ENCODE measurements around the gene FGF23.

Gene FGF23

DNA sequence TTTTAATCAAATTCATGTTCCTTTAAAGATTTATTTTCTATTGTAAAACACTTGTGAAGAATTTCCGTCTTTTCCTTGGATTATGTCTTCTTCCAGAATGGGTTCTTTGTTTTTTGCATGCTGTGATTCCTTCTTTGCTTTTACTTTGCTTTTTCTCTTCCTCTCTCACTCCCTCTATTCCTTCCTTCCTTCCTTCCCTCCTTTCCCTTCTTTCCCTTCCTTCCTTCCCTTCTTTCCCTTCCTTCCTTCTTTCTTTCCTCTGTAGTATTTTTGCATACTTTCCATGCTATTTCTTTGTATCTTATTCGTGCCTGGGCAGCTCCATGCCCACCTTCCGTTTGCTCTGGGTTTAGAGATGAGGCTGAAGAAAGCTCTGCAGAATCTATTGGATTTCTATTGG lies 21.6 kb upstream of the FGF23 start:
- TF ChIP-seq ZNF274 (IDR thresholded peaks at IDR 0.05; ENCODE audit: low read depth, low read length): no peak
- H3K4me3 ChIP-seq (ENCODE audit: low read length): no peak overlapping the region

DNA sequence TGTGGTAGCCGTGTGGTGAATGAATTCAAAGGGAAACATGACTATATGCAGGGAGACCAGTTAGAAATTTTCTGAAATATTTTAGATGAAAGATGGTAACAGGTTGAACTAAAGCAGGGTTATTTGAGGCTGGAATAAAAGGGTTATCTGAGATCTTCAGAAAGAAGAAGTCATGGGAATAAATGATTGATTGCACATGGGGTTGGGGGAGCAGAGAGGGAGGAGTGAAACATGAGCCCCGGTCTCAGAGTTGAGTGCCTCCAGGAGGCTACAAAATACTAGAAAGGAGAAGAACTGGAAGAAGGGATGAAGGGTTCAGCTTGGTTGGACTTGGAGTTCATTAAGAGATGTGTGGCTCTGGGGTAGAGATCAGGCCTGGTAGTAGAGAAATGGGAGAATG lies 16.3 kb upstream of the FGF23 start:
- TF ChIP-seq ZNF274 (IDR thresholded peaks at IDR 0.05; ENCODE audit: low read depth, low read length): no peak
- H3K4me3 ChIP-seq (ENCODE audit: low read length): no peak overlapping the region

DNA sequence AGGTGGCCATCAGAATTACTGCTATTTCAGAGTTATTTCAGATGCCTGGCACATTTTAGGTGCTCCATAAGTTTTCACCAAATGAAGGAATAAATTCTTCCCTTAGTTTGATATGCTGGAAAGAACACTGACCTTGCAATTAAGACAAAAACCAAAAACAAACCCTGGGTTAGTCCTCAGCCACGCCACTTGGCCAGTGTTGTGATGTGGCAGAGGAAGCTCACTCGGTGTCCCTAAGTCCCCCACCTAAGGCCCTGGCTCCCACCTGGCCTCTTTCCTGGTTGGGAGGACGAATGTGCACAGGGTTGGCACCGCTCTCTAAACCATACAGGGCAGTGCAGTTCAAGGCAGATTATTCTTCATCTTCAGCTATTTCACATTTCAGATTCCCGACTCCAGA lies 13.7 kb upstream of the FGF23 start:
- no peak for TF ChIP-seq ZNF274 (IDR thresholded peaks at IDR 0.05; ENCODE audit: low read depth, low read length)
- no peak overlapping the region for H3K4me3 ChIP-seq (ENCODE audit: low read length)

DNA sequence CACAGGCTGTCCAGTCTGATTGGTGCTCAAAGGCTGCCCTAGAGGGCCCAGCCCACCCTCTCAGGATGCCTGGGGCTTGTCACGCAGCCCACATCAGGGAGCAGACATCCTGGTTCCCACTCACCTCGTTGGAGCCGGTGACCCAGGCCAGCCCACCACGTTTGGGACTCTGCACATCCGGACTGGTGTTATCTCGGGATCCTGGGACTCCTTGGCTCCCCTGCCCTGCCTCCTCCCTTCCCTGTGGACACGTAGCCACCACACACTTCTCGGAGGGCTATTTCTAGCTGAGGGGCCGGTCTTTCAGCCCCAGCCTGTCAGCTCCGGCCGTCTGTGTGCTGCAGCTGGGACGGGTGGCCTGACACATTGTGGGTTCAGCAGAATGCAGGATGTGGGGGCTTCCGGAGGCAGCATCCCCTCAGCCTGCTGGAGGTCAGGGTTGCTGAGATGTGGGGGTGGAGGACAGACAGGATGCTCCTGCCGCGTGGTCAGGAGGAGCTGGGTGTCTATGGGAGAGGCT lies 12.8 kb upstream of the FGF23 start:
- no peak overlapping the region for H3K4me3 ChIP-seq (ENCODE audit: low read length)
- no peak for TF ChIP-seq ZNF274 (IDR thresholded peaks at IDR 0.05; ENCODE audit: low read depth, low read length)

DNA sequence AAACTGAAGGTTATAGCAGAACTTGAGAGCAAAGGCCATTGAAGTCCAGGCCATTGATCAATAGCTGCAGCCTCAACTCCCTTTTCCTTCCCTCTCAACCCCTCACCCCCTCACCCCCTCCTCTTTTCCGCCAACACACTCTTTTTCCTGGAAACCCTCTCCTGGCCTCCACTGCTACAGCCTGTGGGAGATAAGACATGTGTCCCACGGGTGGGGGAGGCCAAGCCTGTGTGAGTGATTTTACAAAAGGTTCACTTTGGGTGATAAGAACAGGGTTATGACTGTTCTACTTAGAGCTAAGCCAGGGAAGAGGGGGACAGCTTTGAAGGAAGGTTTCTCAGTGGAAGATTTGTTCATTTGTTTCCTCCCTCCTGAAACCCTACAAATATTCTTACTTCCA lies 9.2 kb upstream of the FGF23 start:
- TF ChIP-seq ZNF274 (IDR thresholded peaks at IDR 0.05; ENCODE audit: low read depth, low read length): no peak
- H3K4me3 ChIP-seq (ENCODE audit: low read length): no peak overlapping the region

DNA sequence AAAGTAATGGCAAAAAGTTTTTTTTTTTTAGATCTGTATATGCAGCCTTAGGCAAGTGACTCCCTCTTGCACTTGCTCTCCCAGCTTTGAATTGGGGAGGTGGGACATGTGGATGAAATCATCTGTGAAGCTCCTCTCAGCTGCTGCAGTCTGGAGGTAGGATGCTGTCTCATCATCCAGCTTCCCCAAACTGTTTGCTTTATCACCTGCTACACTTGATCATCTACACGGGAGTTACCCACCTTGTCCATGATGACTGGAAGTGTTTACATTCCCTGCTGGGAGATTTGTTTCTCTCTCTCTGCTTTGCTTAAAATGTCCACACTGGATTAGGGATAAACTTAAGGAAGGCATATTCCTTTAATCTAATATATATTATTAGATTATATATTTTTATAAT lies 8.5 kb upstream of the FGF23 start:
- TF ChIP-seq ZNF274 (IDR thresholded peaks at IDR 0.05; ENCODE audit: low read depth, low read length): no peak
- H3K4me3 ChIP-seq (ENCODE audit: low read length): no peak overlapping the region

DNA sequence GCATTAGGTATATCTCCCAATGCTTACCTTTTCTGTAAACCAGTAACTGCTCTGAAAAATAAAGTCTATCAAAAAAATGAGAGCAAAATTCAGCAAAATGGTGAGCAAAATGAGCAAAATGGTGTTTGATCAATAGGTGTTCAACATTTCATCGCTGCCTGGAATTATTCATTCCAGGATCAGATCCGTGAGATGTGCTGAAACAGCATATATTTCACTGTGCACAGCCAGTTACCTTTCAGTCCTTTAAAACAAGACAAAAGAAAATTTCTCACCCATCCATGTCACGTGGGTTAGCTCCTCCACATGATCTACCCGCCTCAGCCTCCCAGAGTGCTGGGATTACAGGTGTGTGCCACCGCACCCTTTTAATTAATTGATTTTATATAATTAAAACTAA lies 8.1 kb upstream of the FGF23 start:
- no peak overlapping the region for H3K4me3 ChIP-seq (ENCODE audit: low read length)
- no peak for TF ChIP-seq ZNF274 (IDR thresholded peaks at IDR 0.05; ENCODE audit: low read depth, low read length)

DNA sequence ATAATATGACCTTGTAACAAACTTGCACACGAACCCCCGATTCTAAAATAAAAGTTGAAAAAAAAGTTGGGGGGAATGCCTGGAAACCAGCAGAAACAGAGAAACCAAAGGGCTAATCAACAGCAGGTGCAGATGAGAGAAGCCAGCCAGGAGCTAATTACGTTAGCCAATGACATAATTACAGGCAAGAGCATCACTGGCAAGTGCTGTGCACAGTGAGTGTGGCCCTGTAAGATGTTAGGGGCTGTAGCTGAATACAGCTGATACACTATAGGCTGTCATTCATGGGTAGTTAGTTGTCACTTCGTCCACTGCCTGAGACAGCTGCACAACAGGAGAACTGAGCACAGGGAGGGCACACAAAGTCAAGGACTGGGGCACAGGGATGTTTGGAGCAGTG lies 7.3 kb upstream of the FGF23 start:
- no peak for TF ChIP-seq ZNF274 (IDR thresholded peaks at IDR 0.05; ENCODE audit: low read depth, low read length)

DNA sequence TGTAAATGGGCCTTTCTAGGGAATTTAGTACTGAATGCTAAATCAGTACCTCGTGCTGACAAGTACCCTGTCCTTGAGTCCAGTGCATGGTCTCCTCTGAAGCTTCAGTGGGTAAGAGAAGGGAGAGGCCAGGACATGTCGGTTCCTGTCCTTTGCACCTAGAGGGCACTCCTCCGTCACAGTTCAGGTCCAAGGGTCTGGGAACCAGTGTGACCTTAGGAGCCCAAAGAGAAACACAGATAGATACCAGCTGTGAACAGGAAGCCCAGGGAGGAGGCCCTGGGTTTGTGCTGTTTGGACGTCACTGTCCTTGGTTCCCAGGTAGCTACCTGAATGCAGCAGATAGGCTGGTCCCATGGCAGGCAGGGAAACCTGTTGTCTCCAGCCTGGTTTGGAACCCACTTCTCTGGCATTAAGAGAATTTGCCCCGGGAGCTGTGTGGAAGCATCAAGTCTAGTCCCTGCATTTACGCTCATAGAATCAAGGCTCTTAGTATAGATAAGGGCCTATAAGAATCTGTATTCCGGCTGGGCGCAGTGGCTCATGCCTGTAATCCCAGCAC lies 3.9 kb upstream of the FGF23 start:
- H3K4me3 ChIP-seq (ENCODE audit: low read length): no peak overlapping the region
- no peak for TF ChIP-seq ZNF274 (IDR thresholded peaks at IDR 0.05; ENCODE audit: low read depth, low read length)

More for the DNA sequence above, 7.3 kb upstream of the FGF23 start:
- H3K4me3 ChIP-seq (ENCODE audit: low read length): no peak overlapping the region

DNA sequence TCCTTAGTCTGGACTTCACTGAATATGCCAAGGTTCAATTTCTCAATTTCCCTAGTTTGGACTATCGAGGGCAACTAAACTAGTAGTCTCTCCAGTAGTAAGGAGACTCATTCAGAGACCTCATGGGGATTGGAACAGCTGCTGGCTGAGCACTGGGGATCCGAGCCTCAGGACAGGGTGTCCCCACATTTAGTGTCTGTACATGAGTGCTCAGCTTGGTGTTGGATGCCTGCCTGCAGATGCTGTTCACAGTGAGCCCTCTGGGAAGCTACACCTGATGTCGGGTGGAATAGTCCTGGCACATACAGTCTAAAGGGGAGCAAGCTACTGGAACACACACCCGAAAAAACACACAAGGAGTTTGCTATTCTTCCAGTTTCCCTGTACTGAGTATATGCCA lies 820 bp upstream of the FGF23 start:
- no peak for TF ChIP-seq ZNF274 (IDR thresholded peaks at IDR 0.05; ENCODE audit: low read depth, low read length)

DNA sequence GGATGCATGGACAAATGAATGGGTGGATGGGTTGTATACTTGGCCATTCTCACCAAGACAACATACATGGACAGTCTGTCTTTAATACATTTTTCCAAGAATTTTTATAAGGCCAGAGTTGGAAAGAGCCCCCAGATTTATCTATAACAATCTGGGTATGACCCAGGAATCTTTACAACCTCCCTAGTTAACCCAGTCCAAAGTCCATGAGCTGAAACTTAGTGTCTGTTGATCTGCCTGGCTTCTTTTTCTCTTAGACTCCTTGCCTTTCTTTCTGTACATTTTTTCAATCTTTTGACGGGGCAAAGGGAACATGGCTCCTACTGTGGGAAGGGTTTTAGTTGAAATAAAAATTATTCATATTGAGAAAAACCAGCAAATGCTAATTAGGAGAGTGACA lies 740 bp downstream of the FGF23 start:
- TF ChIP-seq ZNF274 (IDR thresholded peaks at IDR 0.05; ENCODE audit: low read depth, low read length): no peak
- no peak overlapping the region for H3K4me3 ChIP-seq (ENCODE audit: low read length)

More for the DNA sequence above, 820 bp upstream of the FGF23 start:
- H3K4me3 ChIP-seq (ENCODE audit: low read length): no peak overlapping the region

DNA sequence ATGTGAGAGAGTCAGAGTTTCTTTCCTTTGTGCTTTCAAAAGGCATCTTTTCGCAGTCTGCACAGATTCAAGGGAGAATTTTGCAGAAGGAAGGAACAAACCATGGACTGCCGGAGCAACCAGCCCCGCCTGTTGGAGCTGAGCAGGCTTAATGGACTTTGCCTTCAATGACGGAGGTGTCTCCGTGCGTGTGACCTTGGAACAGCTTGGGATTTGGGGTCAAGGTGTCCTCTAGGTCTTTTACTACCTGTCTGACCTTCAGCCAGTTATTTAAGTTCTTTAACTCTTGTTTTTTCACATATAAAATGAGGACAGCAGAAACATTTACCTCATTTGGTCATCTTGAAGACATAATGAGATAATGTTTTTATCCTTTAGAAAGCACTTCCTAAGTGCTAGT lies 4.1 kb downstream of the FGF23 start:
- no peak overlapping the region for H3K4me3 ChIP-seq (ENCODE audit: low read length)
- no peak for TF ChIP-seq ZNF274 (IDR thresholded peaks at IDR 0.05; ENCODE audit: low read depth, low read length)

DNA sequence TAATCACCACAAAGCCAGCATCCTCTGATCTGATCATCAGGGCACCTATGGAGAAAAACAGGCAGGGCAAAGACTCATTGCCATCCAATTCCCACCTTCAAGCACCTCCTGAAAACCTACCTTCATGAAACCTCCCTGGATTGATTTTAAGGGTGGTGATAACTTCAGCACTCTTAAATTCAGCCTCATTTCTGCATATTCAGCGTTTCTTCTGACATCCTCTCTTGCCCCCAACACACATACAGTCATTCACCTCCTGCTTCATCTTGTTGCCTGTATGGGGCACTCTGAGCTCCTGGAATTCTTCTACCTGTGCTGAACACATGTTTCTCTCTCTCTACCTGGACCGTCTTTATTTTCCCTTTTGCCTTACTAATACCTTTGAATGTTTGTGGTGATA lies 6.9 kb downstream of the FGF23 start:
- no peak overlapping the region for H3K4me3 ChIP-seq (ENCODE audit: low read length)
- TF ChIP-seq ZNF274 (IDR thresholded peaks at IDR 0.05; ENCODE audit: low read depth, low read length): no peak

DNA sequence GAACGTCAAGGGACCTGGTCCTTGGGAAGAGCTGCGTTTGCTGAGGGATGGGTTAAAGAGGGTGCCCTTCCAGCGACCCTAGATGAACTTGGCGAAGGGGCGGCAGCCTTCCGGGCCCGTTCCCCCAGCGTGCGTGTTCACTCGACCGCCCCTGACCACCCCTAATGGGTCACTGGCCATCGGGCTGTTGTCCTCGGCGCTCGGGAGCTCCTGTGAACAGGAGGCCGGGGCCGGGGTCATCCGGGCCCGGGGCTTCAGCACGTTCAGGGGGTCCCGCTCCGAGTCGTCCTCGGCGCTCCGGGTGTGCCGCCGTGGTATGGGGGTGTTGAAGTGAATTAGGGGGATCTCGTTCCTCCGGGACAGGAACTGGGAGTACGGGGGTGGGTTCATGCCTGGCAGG lies 9.2 kb downstream of the FGF23 start:
- TF ChIP-seq ZNF274 (IDR thresholded peaks at IDR 0.05; ENCODE audit: low read depth, low read length): no peak
- no peak overlapping the region for H3K4me3 ChIP-seq (ENCODE audit: low read length)

DNA sequence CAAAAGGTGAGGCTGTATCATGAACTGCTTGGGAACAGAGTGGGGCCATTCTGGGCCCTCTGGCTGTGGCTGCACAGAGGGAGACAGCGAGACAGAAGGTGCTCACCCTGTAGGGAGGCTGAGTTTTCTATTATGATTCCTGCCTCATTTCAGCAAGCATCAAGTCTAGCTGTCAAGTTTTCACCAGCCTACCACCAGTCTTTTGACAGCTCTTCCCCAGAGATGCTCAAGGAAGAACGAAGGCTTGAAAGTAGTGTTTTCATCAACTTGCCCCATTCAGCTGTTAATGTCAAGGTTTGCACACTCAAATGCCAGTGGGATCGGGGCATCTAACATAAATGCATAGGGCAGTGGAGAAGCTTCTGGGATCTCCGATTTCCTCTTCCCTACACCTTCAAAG lies 10.0 kb downstream of the FGF23 start:
- TF ChIP-seq ZNF274 (IDR thresholded peaks at IDR 0.05; ENCODE audit: low read depth, low read length): no peak

DNA sequence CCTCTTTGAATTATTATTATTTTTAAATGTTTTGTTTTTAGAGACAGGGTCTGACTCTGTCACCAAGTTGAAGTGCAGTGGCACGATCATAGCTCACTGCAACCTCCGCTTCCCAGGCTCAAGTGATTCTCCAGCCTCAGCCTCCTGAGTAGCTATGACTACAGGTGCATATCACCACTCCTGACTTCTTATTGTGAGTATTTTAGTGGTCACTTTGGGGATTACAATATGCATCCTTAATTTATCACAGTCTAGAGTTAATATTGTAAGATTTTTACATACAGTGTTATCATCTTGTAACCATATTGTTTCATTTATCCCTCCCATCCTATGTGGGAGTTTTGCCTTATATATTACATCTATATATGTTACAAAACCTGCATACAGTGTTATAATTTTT lies 13.4 kb downstream of the FGF23 start:
- TF ChIP-seq ZNF274 (IDR thresholded peaks at IDR 0.05; ENCODE audit: low read depth, low read length): no peak
- no peak overlapping the region for H3K4me3 ChIP-seq (ENCODE audit: low read length)

More for the DNA sequence above, 10.0 kb downstream of the FGF23 start:
- H3K4me3 ChIP-seq (ENCODE audit: low read length): no peak overlapping the region

All from GM08714 (cell line).